GM21381 (cell line): ENCODE data around the gene TMEM131L.
A peak's percentile ranks its signal among the peaks of the same experiment; 100 is the strongest.
"Not testable (repeated sequence)": the region's sequence is repeated elsewhere in the genome, so short reads cannot be mapped to it uniquely, and the experiment has no call there.

Source experiments
- ATAC-seq: cut with Tn5 transposase; IDR thresholded peaks from one replicate; pipeline ENCODE4 v1.9.1; 2021; ENCODE audit warnings: mild to moderate bottlenecking, moderate library complexity; ENCODE audit not compliant: unreplicated experiment

The TMEM131L gene

GRCh38 chr4:153447175-153447905, 18.8 kb upstream of the TMEM131L start:
- no peak for ATAC-seq

- ATAC-seq, result no peak
Observed at GRCh38 chr4:153448003-153448731, 18.0 kb upstream of the TMEM131L start.

- ATAC-seq, result no peak
Observed at GRCh38 chr4:153449338-153449737, 16.8 kb upstream of the TMEM131L start.

- ATAC-seq, result no peak
Observed at GRCh38 chr4:153450544-153450917, 15.6 kb upstream of the TMEM131L start.

DNA sequence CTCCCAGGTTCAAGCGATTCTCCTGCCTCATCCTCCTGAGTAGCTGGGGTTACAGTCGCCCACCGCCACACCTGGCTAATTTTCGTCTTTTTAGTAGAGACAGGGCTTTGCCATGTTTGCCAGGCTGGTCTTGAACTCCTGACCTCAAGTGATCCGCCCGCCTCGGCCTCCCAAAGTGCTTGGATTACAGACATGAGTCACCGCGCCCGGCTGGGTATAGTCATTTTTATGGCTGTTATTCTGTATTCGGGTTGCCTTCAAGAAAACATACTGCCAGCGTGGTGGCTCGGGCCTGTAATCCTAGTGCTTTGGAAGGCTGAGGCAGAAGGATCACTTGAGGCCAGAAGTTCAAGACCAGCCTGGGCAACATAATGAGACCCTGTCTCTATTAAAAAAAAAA, 15.0 kb upstream of the TMEM131L start:
- not testable (repeated sequence) for ATAC-seq

- ATAC-seq, result no peak
Observed at GRCh38 chr4:153451911-153452657, 14.1 kb upstream of the TMEM131L start.

DNA sequence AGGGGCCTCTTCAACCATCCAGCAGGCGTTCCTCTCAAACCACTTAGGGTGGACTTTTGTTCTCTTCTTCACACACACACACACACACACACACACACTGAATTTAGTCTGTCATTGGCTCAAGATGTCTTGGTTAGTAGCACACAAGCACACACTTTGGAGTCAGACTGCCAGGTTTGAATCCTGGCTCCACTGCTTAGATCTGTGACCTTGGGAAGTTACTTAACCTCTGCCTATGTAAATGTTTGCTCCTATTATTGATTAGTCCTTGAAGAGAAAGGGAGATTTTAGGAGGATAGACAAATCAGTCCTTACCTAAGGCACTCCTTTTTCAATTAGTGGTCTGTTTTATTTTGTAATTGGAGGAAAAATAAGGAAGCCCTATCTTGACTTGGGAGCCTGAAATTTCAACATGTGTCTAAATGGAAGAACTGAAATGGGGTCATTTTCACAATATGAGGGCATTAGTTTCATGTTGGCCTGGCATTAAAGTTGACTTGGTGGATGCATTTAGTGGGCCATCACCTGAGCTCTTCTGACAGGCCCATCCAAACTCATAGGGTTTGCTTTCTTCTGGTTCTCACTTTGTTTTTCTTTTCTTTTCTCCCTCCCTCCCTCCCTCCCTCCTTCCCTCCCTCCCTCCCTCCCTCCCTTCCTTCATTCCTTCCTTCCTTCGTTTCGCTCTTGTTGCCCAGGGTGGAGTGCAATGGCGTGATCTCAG, 13.3 kb upstream of the TMEM131L start:
- ATAC-seq, result no peak

GRCh38 chr4:153453402-153453801, 12.8 kb upstream of the TMEM131L start:
- no peak for ATAC-seq

- no peak for ATAC-seq
Observed at GRCh38 chr4:153458969-153459368, 7.2 kb upstream of the TMEM131L start.

- ATAC-seq, result not testable (repeated sequence)
Observed at GRCh38 chr4:153461549-153461948, 4.6 kb upstream of the TMEM131L start.

- ATAC-seq, result no peak
Observed at GRCh38 chr4:153464068-153464467, 2.1 kb upstream of the TMEM131L start.

DNA sequence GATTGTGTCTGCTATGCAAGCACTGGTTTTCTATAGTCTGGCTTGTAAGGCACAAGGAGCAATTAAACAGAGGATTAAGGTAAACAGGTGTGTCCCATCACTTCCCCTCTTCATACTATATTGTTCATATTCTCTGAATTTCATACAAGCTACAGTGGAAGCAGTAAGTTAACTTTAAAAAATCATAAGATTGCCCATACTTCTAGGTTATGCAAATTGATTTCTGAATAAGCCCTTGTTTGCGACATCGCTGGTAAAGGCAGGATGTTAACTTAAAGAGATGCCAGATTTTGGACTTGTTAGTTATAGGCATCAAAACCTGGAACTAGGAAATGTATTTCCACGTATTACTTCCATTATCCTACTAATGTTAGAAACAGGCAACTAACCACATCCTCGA, 1.0 kb upstream of the TMEM131L start:
- no peak for ATAC-seq

GRCh38 chr4:153465615-153466080, 512 bp upstream of the TMEM131L start:
- ATAC-seq, result peak; percentile 13

- ATAC-seq, result peak; percentile 54
Observed at GRCh38 chr4:153466949-153467896, 1.1 kb downstream of the TMEM131L start.

DNA sequence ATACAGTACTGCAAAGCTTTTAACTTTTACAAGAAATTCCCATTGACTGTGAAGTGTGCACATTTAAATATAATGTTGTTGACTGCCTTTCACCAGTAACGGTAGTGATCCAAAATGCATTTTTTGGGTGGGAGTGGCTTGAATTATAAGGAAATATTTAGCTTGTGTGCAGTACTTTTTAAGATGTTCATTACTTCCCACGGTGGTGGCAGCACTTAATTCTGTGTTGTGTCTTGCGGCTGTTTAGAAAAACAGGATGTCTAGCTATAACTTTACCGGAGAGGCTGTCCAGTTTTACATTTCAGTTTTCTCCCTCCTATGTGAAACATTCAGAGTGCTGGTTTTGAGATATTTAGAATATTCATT, 1.7 kb downstream of the TMEM131L start:
- ATAC-seq, result no peak

DNA sequence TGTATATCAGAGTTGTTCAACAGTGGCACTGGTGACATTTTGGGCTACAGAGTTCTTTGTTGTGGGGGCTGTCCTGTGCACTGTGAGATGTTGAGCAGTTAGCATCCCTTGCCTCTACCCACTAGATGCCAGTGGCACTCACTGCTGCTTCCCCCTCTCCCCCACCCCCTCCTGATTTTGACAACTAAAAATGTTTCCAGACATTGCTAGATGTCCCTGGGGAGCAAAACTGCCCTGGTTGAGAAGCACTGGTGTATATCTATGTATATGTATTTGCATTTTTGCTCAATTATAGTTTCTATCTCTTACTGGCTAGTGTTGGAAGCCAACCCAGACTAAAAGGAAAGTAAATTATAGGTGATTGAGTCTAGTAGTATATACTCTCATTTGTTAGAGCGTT, 2.4 kb downstream of the TMEM131L start:
- no peak for ATAC-seq

GRCh38 chr4:153469031-153469430, 2.9 kb downstream of the TMEM131L start:
- ATAC-seq, result no peak

DNA sequence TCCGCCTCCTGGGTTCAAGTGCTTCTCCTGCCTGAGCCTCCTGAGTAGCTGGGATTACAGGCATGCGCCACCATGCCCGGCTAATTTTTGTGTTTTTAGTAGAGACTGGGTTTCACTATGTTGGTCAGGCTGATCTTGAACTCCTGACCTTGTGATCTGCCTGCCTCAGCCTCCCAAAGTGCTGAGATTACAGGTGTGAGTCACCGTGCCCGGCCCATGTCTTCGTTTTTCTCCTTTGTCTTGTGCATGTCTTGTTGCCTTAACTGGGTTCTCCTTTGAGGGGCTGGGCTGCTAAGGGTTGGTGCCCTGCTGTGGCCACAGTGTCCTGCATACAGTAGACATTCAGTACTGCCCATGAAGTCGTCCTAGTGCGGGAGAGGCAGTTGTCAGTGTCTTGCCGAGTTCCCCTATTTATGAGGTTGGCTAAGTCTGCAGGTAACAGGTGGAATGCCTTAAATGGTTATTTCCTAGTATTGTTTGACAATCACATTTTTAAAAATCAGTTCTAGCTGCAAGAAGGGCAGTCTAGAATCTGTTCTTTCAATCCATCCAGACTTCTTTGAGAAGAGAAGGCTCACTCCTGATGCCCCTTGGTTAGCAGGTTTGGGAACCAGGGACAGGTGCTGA, 5.0 kb downstream of the TMEM131L start:
- not testable (repeated sequence) for ATAC-seq

GRCh38 chr4:153471698-153472093, 5.5 kb downstream of the TMEM131L start:
- peak; percentile 32 for ATAC-seq
